ENCODE results near the gene CALHM5.

Gene CALHM5

GRCh38 chr6:116512111-116512559 lies 696 bp downstream of the CALHM5 start:
- no peak for DNase-seq

- DNase-seq = no peak
Measured at GRCh38 chr6:116512734-116513133, 1.3 kb downstream of the CALHM5 start.

- no peak for DNase-seq
Measured at GRCh38 chr6:116513224-116513875, 1.9 kb downstream of the CALHM5 start.

GRCh38 chr6:116514111-116514510 lies 2.7 kb downstream of the CALHM5 start:
- DNase-seq = no peak

GRCh38 chr6:116515141-116515540 lies 3.7 kb downstream of the CALHM5 start:
- DNase-seq = no peak

- no peak for DNase-seq
Measured at GRCh38 chr6:116518621-116519368, 7.4 kb downstream of the CALHM5 start.

- DNase-seq = no peak
Measured at GRCh38 chr6:116522896-116523295, 11.5 kb downstream of the CALHM5 start.

- DNase-seq = no peak
Measured at GRCh38 chr6:116524236-116524635, 12.8 kb downstream of the CALHM5 start.

- no peak for DNase-seq
Measured at GRCh38 chr6:116528133-116528532, 16.7 kb downstream of the CALHM5 start.

GRCh38 chr6:116528780-116529179 lies 17.3 kb downstream of the CALHM5 start:
- DNase-seq = no peak

- no peak for DNase-seq
Measured at GRCh38 chr6:116529466-116530290, 18.2 kb downstream of the CALHM5 start.

GRCh38 chr6:116530436-116530835 lies 19.0 kb downstream of the CALHM5 start:
- no peak for DNase-seq

GRCh38 chr6:116531675-116532570 lies 20.5 kb downstream of the CALHM5 start:
- peak; percentile 76 for DNase-seq

GRCh38 chr6:116533233-116533957 lies 22.0 kb downstream of the CALHM5 start:
- no peak for DNase-seq

GRCh38 chr6:116535109-116535508 lies 23.7 kb downstream of the CALHM5 start:
- no peak for DNase-seq

GRCh38 chr6:116536216-116536621 lies 24.8 kb downstream of the CALHM5 start:
- peak; percentile 66 for DNase-seq

GRCh38 chr6:116542426-116542825 lies 31.0 kb downstream of the CALHM5 start:
- DNase-seq = no peak

GRCh38 chr6:116543149-116543548 lies 31.7 kb downstream of the CALHM5 start:
- no peak for DNase-seq

GRCh38 chr6:116545651-116546050 lies 34.2 kb downstream of the CALHM5 start, which contains the start of gene TRAPPC3L:
TSS of gene TRAPPC3L (minus strand) at chr6:116545684. CDS start at chr6:116545514, 170 bp downstream.
- DNase-seq = no peak

- no peak for DNase-seq
Measured at GRCh38 chr6:116547358-116547757, 35.9 kb downstream of the CALHM5 start.

GRCh38 chr6:116550796-116551195 lies 39.4 kb downstream of the CALHM5 start:
- no peak for DNase-seq

GRCh38 chr6:116553451-116553850 lies 42.0 kb downstream of the CALHM5 start, which contains the start of gene CALHM4:
TSS of gene CALHM4 (plus strand) at chr6:116553751. CDS start at chr6:116553794, 43 bp downstream.
- DNase-seq = no peak
